Ovary (tissue), 9 donors: ENCODE measurements around the gene PITX2. TPM values are rescaled to one million over a fixed set of nuclear protein-coding genes. Genes with fewer than 3 reads are reported as not detected.

Source experiments
- DNase-seq, 5 donors: peaks; one replicate each; pipeline ENCODE4 v3.0.0-alpha.2; 2019 to 2020
- H3K27ac ChIP-seq, 2 donors: fragments of 200-600 bp; one replicate each; pipeline versions ENCODE4 v1.5.1 to v1.8.0; 2019 to 2022
- H3K27me3 ChIP-seq: fragments of 200-600 bp; one replicate; pipeline ENCODE4 v1.8.0; 2022
- H3K36me3 ChIP-seq: fragments of 200-600 bp; sonication (generic); one replicate; pipeline ENCODE4 v1.5.1; 2019
- H3K4me1 ChIP-seq: one replicate; pipeline ENCODE4 v1.8.1; 2013; ENCODE audit warnings: mild to moderate bottlenecking, moderate library complexity; ENCODE audit not compliant: insufficient read depth
- H3K4me3 ChIP-seq: fragments of 200-600 bp; sonication (generic); one replicate; pipeline ENCODE4 v1.5.1; 2017
- H3K9me3 ChIP-seq, 2 donors: fragments of 200-600 bp in 1 of 2; sonication (generic) in 1 of 2; one replicate each; pipeline versions ENCODE4 v1.5.1 to v1.8.1; 2013 to 2019; ENCODE audit warnings: mild to moderate bottlenecking in 1 of 2, moderate library complexity in 1 of 2
- CTCF ChIP-seq, 3 donors: fragments of 450-650 bp in 2 of 3; fragments of 200-600 bp in 1 of 3; IDR thresholded peaks; one replicate each; pipeline versions ENCODE4 v1.5.1 to v1.8.0; 2016 to 2022; ENCODE audit warnings: antibody characterized with exemption in 3 of 3, mild to moderate bottlenecking in 1 of 3
- EP300 ChIP-seq: sonication (generic); formaldehyde crosslinking; IDR thresholded peaks from one replicate; pipeline ENCODE4 v1.6.1; 2017; ENCODE audit warnings: antibody characterized with exemption
- POLR2A ChIP-seq: fragments of 450-650 bp; IDR thresholded peaks from one replicate; pipeline ENCODE4 v1.6.1; 2017; ENCODE audit warnings: antibody characterized with exemption, mild to moderate bottlenecking, moderate library complexity
- WGBS, 3 donors: extraction: QIAGEN DNeasy Blood & Tissue Kit in 1 of 3; methylation state at CpG; one replicate each; pipeline versions ENCODE4 v1.1.5 to v1.1.7; 2013 to 2017; 5-methylcytosine and 5-hydroxymethylcytosine counted together
- intact Hi-C, 4 donors: fragments of 100-400 bp; cut with DNase I; formaldehyde crosslinking; loops; one replicate each; pipeline versions ENCODE4 v1.11.0 to v1.15.1; 2022 to 2023
- polyA plus RNA-seq, 2 donors: library from polyadenylated mRNA; stranded (reverse); fragments of 200-250 nt in 1 of 2; fragments of 350-450 nt in 1 of 2; fragmentation: Illumina TruSeq in 1 of 2; extraction: RNeasy Lipid Tissue Mini Kit (QIAGEN cat#74804) in 1 of 2; gene quantifications; one replicate each; pipeline ENCODE4 v1.2.3, GENCODE V29; 2013 to 2014
- total RNA-seq, 7 donors: library from RNA; depleted of rRNA in 2 of 7; stranded (reverse); fragments of >200 nt in 2 of 7; fragmentation: NEBNext Ultra II Directional in 3 of 7; extraction: Animal tissue kit (Norgen Biotek cat#: 25700) in 3 of 7; gene quantifications; one replicate each; pipeline versions ENCODE4 v1.1.0 to v1.2.4, GENCODE V29; 2016 to 2023
- donor health status: DM: no; HTN: no; CAD: no; lungs with moderate emphysema.
- donor health status: DM: no; HTN: no; CAD: no.
- donor health status: Bipolar disorder and iron deficiency.
- donor health status: DM: yes; HTN: yes; CAD: no.
- donor health status: DM: no; HTN: no; CAD: no.
- donor health status: DM: yes; HTN: yes; CAD: no.

PITX2 gene
- total and polyA plus RNA-seq, 9 donors, result 0.15 to 0.24 TPM; not detected in 7

GRCh38 chr4:110667670-110668069 lies 44.8 kb upstream of the PITX2 start:
- H3K9me3 ChIP-seq, result no peaks in the 10 kb centered on the region
- no peak overlapping the region for H3K27ac ChIP-seq
- no peaks in the 10 kb centered on the region for H3K4me1 ChIP-seq
- DNase-seq, result no peak
- H3K36me3 ChIP-seq, result no peaks in the 10 kb centered on the region
- no peak overlapping the region for H3K4me3 ChIP-seq
- no peaks in the 10 kb centered on the region for H3K27me3 ChIP-seq
- intact Hi-C loops, result no loop called here
- 58 to 67% (median 66%) methylated on average over 3 of the region's 3 CpGs for WGBS, 3 donors
- TF ChIP-seq EP300, result no peak
- no peak for TF ChIP-seq POLR2A
- TF ChIP-seq CTCF (IDR thresholded peaks at IDR 0.05), result no peak

DNA sequence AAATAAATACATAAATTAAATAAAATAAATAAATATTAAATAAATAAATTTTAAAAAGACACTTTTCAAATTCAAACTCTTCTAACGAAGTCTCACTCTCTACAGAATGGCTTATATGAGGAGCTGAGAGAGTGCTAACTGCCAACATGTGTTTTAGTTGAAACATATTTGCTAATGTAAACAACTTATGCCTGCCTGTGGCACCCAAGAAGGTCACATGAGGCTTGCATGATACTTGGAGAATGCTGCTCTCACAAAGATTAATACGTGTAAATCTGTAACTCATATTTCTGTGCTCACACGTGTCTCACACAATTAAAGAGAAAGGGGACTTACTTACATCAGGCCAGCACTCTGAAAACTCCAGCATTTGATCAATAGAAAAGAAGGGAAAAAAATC lies 43.2 kb upstream of the PITX2 start:
- TF ChIP-seq CTCF (IDR thresholded peaks at IDR 0.05) (no peak), EP300 (no peak), POLR2A (no peak)
- no peaks in the 10 kb centered on the region for H3K27me3 ChIP-seq
- H3K36me3 ChIP-seq, result no peaks in the 10 kb centered on the region
- no peak for DNase-seq
- no peaks in the 10 kb centered on the region for H3K9me3 ChIP-seq
- no peak overlapping the region for H3K4me3 ChIP-seq
- intact Hi-C loops, result no loop called here
- no peaks in the 10 kb centered on the region for H3K4me1 ChIP-seq
- H3K27ac ChIP-seq, result no peak overlapping the region
- 74 to 80% (median 77%) methylated on average over 3 of the region's 3 CpGs for WGBS, 3 donors

- WGBS, 3 donors, result 8 to 44% (median 34%) methylated on average over 2 of the region's 2 CpGs
- DNase-seq, result no peak
- TF ChIP-seq POLR2A, result no peak
- no peak for TF ChIP-seq CTCF (IDR thresholded peaks at IDR 0.05)
- no peak for TF ChIP-seq EP300
- Histone ChIP-seq H3K27me3 (no peaks in the 10 kb centered on the region), H3K4me1 (no peaks in the 10 kb centered on the region), H3K36me3 (no peaks in the 10 kb centered on the region), H3K9me3 (no peaks in the 10 kb centered on the region), H3K27ac (no peak overlapping the region), H3K4me3 (no peak overlapping the region)
- intact Hi-C loops, result no loop called here
Measured at GRCh38 chr4:110663738-110664444, 41.0 kb upstream of the PITX2 start.

GRCh38 chr4:110663206-110663605 lies 40.3 kb upstream of the PITX2 start:
- Histone ChIP-seq H3K27me3 (no peaks in the 10 kb centered on the region), H3K36me3 (no peaks in the 10 kb centered on the region), H3K9me3 (no peaks in the 10 kb centered on the region), H3K4me1 (no peaks in the 10 kb centered on the region), H3K4me3 (no peak overlapping the region), H3K27ac (no peak overlapping the region)
- 66 to 82% (median 78%) methylated on average over 1 of the region's 1 CpG for WGBS, 3 donors
- intact Hi-C loops, result no loop called here
- TF ChIP-seq CTCF (IDR thresholded peaks at IDR 0.05) (no peak), EP300 (no peak), POLR2A (no peak)
- no peak for DNase-seq
